ENCODE data around the gene PRICKLE1.
"Not testable (repeated sequence)": the region's sequence is repeated elsewhere in the genome, so short reads cannot be mapped to it uniquely, and the experiment has no call there.

Gene PRICKLE1

DNA sequence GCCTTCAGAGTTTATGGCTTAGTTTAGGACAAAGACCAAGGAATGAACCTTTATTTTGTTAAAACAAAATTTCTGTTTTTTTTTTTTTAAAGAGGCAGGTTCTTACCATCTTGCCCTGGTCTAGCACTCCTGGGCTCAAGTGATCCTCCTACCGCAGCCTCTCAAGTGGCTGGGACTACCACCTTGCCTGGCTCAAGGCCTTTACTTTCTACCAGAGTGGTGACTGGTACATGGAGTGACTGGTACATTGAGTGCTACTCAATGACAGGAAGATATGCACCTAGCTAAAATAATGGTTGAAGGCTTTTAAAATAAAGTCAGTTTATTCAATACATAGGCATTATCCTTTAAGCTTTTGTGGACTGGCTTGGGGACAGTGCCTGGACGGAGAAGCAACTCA, 32.6 kb downstream of the PRICKLE1 start:
- DNase-seq (ENCODE audit: low read depth) = no peak

DNA sequence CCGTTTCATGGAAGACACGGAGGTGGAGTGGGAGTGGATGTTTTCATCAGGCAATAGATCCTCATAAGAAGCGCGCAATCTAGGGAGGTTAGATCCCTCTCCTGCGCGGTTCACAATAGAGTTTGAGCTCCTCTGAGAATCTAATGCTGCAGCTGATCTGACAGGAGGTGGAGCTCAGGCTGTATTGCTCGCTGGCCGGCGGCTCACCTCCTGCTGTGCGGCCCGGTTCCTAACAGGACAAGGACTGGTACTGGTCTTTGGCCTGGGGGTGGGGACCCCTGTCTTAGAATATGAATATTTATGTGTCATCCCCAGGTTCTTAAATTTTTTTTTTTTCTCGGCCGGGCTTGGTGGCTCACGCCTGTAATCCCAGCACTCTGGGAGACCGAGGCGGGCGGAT, 36.7 kb downstream of the PRICKLE1 start:
- DNase-seq (ENCODE audit: low read depth) = no peak

GRCh38 chr12:42550800-42551199, 38.7 kb downstream of the PRICKLE1 start:
- no peak for DNase-seq (ENCODE audit: low read depth)

GRCh38 chr12:42546709-42547108, 42.8 kb downstream of the PRICKLE1 start:
- DNase-seq (ENCODE audit: low read depth) = no peak

GRCh38 chr12:42541965-42542364, 47.6 kb downstream of the PRICKLE1 start:
- no peak for DNase-seq (ENCODE audit: low read depth)

GRCh38 chr12:42541308-42541707, 48.2 kb downstream of the PRICKLE1 start:
- DNase-seq (ENCODE audit: low read depth) = not testable (repeated sequence)

DNA sequence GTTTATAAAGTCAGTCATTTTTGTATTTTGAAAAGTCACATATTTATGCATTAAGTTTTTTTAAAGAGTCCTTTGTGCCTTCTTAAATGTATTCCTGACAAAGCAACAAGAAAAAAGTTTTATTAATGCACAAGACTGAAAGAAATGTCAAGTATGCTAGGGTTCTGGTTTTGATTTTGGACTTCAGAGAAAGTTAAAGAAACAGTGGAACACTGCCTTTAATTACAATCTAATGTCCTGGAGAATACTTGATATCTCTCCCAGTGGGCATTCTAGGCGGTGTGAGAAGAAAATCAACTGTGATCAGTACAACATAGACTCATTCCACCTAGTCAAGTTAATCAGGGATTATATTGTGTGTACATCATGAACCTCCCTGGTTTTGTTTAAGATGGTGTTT, 49.9 kb downstream of the PRICKLE1 start:
- DNase-seq (ENCODE audit: low read depth) = no peak

- no peak for DNase-seq (ENCODE audit: low read depth)
Observed at GRCh38 chr12:42538203-42538602, 51.3 kb downstream of the PRICKLE1 start.

DNA sequence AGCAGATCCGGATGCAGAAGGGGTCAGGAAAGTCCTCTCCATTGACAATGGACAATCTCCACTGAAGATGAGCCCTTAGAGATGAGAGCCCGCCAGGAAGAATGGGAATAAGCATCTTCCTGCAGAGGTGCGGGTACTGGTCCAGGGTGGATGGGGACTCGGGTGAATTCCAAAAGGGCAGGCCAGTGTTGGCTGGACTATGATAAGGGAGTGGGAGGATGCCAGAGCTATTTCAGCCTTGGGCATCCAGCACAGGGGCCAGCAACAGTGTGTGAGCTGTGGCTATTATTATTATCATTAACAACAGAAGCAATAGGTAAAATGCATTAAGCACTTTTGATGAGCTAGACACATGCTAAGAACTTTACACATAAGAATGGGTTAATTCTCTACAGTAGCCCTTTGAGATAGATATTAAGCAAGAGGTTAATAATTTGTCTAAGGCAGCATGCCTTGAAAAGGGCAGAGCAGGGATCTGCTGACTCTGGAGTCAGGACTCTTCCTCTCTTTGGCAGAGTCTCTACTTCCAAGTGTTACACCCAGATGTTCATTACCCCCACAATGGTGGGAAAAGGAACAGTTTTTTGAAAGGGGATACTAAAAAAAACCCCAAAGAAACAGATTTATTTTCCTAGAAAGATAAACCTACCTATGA, 55.2 kb downstream of the PRICKLE1 start:
- no peak for DNase-seq (ENCODE audit: low read depth)

DNA sequence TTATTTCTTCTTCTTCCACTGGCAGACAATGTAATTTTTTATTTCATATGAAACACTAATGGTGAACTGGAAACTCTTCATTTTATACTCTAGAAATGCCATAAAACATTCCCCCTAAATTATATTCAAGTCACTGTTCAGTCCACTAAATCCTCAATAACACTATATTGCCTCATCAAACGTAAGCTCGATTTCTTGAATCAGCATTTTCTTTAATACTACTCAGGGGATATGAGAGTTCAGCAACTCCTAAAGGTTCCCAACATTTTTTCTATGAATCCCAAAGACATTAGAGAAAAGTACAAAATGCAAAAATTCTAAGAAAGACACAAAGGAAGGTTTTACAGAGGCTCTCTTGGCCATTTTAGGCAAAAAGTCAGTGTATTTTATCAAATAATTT, 59.3 kb downstream of the PRICKLE1 start:
- DNase-seq (ENCODE audit: low read depth) = no peak

- no peak for DNase-seq (ENCODE audit: low read depth)
Observed at GRCh38 chr12:42525444-42525843, 64.1 kb downstream of the PRICKLE1 start.

DNA sequence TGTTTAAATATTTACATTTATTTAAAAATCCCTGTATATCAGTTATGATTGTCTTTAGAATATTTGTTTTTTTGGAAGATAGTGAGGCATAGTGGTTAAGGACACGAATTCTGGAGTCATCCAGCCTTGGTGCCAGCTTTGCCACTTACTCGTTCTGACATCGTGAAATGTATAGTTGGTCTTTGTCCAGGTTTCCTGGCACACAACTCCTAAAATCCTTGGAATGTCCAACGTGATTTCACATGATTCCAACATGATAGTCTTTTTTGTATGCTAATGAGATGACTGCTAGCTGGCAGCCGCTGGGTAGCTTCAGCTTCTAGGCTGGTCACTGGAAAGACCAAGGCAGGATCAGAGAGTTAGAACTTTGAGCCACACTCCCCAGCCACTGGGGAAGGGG, 64.8 kb downstream of the PRICKLE1 start:
- no peak for DNase-seq (ENCODE audit: low read depth)

GRCh38 chr12:42516573-42516972, 73.0 kb downstream of the PRICKLE1 start:
- DNase-seq (ENCODE audit: low read depth) = no peak

DNA sequence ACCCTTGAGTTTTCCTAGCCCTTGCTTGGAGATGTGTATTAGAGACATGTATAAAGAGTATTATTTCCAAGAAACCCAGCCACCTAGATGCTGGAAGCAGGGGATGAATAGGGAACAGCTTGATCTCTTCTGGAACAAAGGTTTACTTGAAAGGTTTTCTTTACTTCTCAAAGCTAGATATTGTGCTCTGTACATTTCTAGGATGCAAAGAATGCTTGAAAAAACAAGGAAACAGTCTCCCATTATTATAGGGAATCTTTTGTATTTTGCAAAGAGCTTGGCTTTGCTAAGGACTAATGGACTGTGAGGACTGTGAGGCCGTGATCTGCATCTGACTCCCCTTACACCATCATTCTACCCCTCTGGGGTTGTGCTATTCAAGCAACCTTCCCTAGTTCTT, 77.9 kb downstream of the PRICKLE1 start:
- DNase-seq (ENCODE audit: low read depth) = no peak

DNA sequence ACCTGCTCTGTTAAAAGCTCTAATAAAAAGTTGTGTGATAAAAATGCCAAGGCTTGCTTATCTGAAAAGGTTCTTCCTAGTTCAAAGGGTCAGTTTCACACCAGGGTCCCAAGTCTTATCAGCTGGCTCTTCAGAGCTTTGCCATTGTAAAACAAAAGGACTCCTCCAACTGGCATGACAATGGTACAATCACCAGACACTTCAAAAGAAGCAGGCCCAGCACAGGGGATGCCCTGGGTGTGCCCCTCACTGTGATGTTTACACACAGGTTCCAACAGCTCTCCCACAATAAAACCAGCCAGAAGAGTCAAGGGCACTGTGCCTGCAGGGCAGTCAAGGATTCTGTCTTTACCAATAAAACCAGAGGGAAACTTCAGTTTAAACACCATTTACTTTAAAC, 78.7 kb downstream of the PRICKLE1 start:
- DNase-seq (ENCODE audit: low read depth) = no peak

GRCh38 chr12:42508913-42509460, 80.6 kb downstream of the PRICKLE1 start:
- DNase-seq (ENCODE audit: low read depth) = no peak

GRCh38 chr12:42507565-42507964, 82.0 kb downstream of the PRICKLE1 start:
- DNase-seq (ENCODE audit: low read depth) = no peak

DNA sequence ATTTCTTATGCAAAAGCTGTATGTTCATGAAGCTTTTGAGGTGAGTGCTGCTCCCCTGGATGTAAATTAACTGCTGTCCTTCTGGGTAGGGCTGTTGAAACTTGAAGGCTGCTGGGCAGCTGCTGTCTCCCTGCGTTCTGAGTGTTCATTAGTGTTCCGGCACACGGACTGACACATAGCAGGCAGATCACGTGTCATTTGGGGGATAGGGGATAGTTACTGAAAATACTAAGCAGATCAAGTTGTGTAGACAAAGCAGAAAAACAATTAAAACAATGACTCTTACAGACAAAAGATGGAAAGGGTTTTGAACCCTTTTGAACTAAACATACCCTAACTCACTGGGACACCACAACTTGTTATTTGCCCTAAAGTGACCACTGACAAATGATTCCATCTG, 82.5 kb downstream of the PRICKLE1 start:
- DNase-seq (ENCODE audit: low read depth) = no peak

DNA sequence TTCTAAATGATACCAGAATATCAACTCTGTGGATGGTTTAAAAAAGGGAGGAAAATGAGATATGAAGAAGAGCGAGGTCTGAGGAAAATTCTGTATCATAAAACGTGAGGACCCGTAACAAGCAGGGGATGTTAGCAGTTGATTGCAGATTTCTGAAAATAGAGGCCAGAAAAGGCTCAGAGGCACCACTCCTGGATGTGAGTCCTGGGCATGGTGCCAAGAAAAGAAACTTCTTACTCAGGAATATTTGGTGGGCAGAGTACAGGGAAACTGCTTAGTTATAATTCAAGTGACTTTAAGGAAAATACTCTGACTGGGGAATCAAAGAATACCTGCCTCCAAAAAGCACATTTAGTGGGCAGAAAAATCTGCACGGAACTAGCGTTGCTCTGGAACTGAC, 85.5 kb downstream of the PRICKLE1 start:
- no peak for DNase-seq (ENCODE audit: low read depth)

- DNase-seq (ENCODE audit: low read depth) = no peak
Observed at GRCh38 chr12:42502682-42503081, 86.9 kb downstream of the PRICKLE1 start.

GRCh38 chr12:42498549-42499247, 90.8 kb downstream of the PRICKLE1 start:
- DNase-seq (ENCODE audit: low read depth) = no peak

- DNase-seq (ENCODE audit: low read depth) = no peak
Observed at GRCh38 chr12:42496886-42497285, 92.7 kb downstream of the PRICKLE1 start.

GRCh38 chr12:42495244-42495643, 94.3 kb downstream of the PRICKLE1 start:
- no peak for DNase-seq (ENCODE audit: low read depth)

DNA sequence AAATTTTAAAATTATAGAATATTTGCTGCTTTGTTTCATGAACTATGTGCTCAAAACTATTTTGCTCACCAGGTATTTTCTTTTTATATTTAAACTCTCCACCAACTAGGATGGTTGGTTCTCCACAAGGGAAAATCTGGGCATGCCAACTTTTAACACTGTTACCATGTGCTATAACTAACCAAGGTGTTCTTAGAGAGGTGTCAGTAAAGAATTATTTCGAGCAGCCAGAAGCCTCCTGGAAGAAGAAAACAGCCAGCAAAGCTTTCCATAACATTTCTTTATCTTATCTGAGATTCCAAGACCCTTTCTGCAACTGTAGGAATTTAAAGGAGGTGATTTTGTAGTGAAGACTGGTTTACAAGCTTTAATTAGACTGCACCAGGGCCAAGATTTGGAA, 97.3 kb downstream of the PRICKLE1 start:
- DNase-seq (ENCODE audit: low read depth) = no peak
